Gastroesophageal sphincter (tissue), 3 donors: ENCODE data around the gene LRRFIP2.

Source experiments
- POLR2AphosphoS5 ChIP-seq: sonication (generic); formaldehyde crosslinking; IDR thresholded peaks from one replicate; pipeline ENCODE4 v1.6.1; 2017; ENCODE audit warnings: antibody characterized with exemption
- TF ChIP-seq, protein P1 (sequence below), 4 experiments: fragments of 200-600 bp in 2 of 4; fragments of 450-650 bp in 2 of 4; sonication (generic) in 1 of 4; IDR thresholded peaks; one replicate each; pipeline ENCODE4 v1.5.1; 2017 to 2019; ENCODE audit warnings: antibody characterized with exemption in 4 of 4, mild to moderate bottlenecking in 2 of 4, moderate library complexity in 2 of 4

DNA sequence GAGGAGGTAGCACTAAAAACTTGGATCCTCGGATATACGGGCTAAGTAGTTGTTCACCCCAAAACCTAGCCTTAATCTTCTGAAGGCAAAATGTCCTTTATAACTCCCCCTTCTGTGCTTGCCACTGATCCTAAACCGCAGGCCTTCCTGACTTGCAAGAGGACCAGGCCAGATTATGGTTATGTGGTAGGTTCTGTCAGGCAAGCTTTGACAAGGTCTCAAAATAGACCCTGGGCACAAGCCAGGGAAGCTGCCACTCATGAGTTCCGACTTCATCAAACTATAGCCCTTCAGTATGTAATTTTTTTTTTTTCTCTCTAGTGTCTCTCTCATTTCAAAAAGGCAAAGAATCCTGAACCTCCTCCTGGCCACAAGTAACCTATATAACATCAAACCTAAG, 3.2 kb downstream of the LRRFIP2 start:
- TF ChIP-seq, protein P1, sequence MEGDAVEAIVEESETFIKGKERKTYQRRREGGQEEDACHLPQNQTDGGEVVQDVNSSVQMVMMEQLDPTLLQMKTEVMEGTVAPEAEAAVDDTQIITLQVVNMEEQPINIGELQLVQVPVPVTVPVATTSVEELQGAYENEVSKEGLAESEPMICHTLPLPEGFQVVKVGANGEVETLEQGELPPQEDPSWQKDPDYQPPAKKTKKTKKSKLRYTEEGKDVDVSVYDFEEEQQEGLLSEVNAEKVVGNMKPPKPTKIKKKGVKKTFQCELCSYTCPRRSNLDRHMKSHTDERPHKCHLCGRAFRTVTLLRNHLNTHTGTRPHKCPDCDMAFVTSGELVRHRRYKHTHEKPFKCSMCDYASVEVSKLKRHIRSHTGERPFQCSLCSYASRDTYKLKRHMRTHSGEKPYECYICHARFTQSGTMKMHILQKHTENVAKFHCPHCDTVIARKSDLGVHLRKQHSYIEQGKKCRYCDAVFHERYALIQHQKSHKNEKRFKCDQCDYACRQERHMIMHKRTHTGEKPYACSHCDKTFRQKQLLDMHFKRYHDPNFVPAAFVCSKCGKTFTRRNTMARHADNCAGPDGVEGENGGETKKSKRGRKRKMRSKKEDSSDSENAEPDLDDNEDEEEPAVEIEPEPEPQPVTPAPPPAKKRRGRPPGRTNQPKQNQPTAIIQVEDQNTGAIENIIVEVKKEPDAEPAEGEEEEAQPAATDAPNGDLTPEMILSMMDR (IDR thresholded peaks at IDR 0.05): no peak
- TF ChIP-seq POLR2AphosphoS5: no peak
